Endothelial cell of umbilical vein (primary cell): ENCODE measurements around the gene NCLN. TPM values are rescaled to one million over a fixed set of nuclear protein-coding genes. Genes with fewer than 3 reads are reported as not detected.

ENCODE experiments used
- BruUV-seq: library from RNA; stranded (reverse); fragments of 400-500 nt; replicated peaks from 2 replicates; lab custom pipeline; 2021; lab: Mats Ljungman, UMichigan
- CTCF ChIA-PET: fragments of 300-600, 350-600 bp; sonication (Branson Sonifier 250); formaldehyde crosslinking; loops from one replicate; lab custom pipeline; 2021; ENCODE audit warnings: antibody characterized with exemption, inconsistent platforms; lab: Charles Lee
- POLR2A ChIA-PET: fragments of 300-600, 350-600 bp; sonication (Branson Sonifier 250); formaldehyde crosslinking; loops from one replicate; lab custom pipeline; 2021; ENCODE audit warnings: antibody characterized with exemption, inconsistent platforms; lab: Charles Lee
- DNase-seq: peaks from one replicate; pipeline ENCODE4 v3.0.0-alpha.2; 2011; ENCODE audit warnings: low read depth, low spot score
- FAIRE-seq: peaks from 2 replicates; lab custom pipeline; 2011; peaks lifted over from hg19 to GRCh38; lab: Jason Lieb, UNC
- H2AFZ ChIP-seq: 2 replicates; pipeline ENCODE4 v1.6.0; 2012; ENCODE audit warnings: low read depth, low read length, control low read depth, inconsistent platforms
- H3K27ac ChIP-seq: 2 replicates; pipeline ENCODE4 v1.5.1; 2011; ENCODE audit warnings: low read depth, mild to moderate bottlenecking, control low read depth, low read length, moderate library complexity; ENCODE audit not compliant: insufficient read depth
- H3K27me3 ChIP-seq, 2 experiments: 2 replicates each; pipeline versions ENCODE4 v1.6.0 to v1.6.1; 2011; ENCODE audit warnings: low read length in 2 of 2, mixed read lengths in 1 of 2; ENCODE audit not compliant: control insufficient read depth in 2 of 2, insufficient read depth in 2 of 2
- H3K36me3 ChIP-seq, 2 experiments: 2 replicates in 1 of 2; 3 replicates in 1 of 2; pipeline ENCODE4 v1.5.1; 2011; ENCODE audit warnings: low read length in 2 of 2, mild to moderate bottlenecking in 1 of 2, moderate library complexity in 1 of 2; ENCODE audit not compliant: control insufficient read depth in 2 of 2, insufficient read depth in 2 of 2; ENCODE audit errors: extremely low read depth in 1 of 2
- H3K4me1 ChIP-seq: 3 replicates; pipeline ENCODE4 v1.5.1; 2011; ENCODE audit warnings: mild to moderate bottlenecking, low read length; ENCODE audit not compliant: control insufficient read depth, insufficient read depth; ENCODE audit errors: extremely low read depth
- H3K4me2 ChIP-seq: 2 replicates; pipeline ENCODE4 v1.6.1; 2011; ENCODE audit warnings: low read length, control low read depth, mixed read lengths; ENCODE audit not compliant: insufficient read depth
- H3K4me3 ChIP-seq, 3 experiments: fragments of 200-600 bp in 1 of 3; sonication (generic), shearing (Covaris generic) in 1 of 3; replicated peaks in 1 of 3; 2 replicates each; pipeline ENCODE4 v1.5.1; 2011 to 2016; ENCODE audit warnings: control low read depth in 3 of 3, low read length in 3 of 3, mild to moderate bottlenecking in 2 of 3, inconsistent platforms in 1 of 3, low read depth in 1 of 3, moderate library complexity in 1 of 3; ENCODE audit not compliant: insufficient read depth in 1 of 3
- H3K79me2 ChIP-seq: 2 replicates; pipeline ENCODE4 v1.6.0; 2012; ENCODE audit warnings: low read length, inconsistent platforms; ENCODE audit not compliant: control insufficient read depth, insufficient read depth
- H3K9ac ChIP-seq: replicated peaks from 2 replicates; pipeline ENCODE3; 2011; ENCODE audit warnings: low read length, control low read depth; ENCODE audit not compliant: insufficient read depth; ENCODE audit errors: extremely low read depth
- H3K9me1 ChIP-seq: replicated peaks from 3 replicates; pipeline ENCODE4 v1.6.0; 2011; ENCODE audit warnings: mild to moderate bottlenecking, low read length; ENCODE audit not compliant: control insufficient read depth, insufficient read depth; ENCODE audit errors: extremely low read depth
- H3K9me3 ChIP-seq: replicated peaks from 2 replicates; pipeline ENCODE4 v1.5.1; 2012; ENCODE audit warnings: low read length, inconsistent platforms; ENCODE audit not compliant: control insufficient read depth, insufficient read depth
- H4K20me1 ChIP-seq: replicated peaks from 2 replicates; pipeline ENCODE3; 2011; ENCODE audit warnings: mild to moderate bottlenecking, low read length; ENCODE audit not compliant: control insufficient read depth, insufficient read depth; ENCODE audit errors: extremely low read depth
- FOS ChIP-seq: IDR thresholded peaks from 2 replicates; pipeline ENCODE4 v1.6.1; 2011; ENCODE audit warnings: mild to moderate bottlenecking, low read length, moderate library complexity, borderline replicate concordance; ENCODE audit not compliant: insufficient read depth
- POLR2AphosphoS5 ChIP-seq: IDR thresholded peaks from 2 replicates; pipeline ENCODE4 v1.6.1; 2012; ENCODE audit warnings: low read depth, mild to moderate bottlenecking, control low read depth, low read length, moderate library complexity; ENCODE audit not compliant: insufficient read depth
- dilution Hi-C: fragments of 300-500 bp; cut with MboI; formaldehyde crosslinking; loops from one replicate; pipeline ENCODE4 v1.15.0; 2019; ENCODE audit warnings: low sequenced_read_pairs; ENCODE audit not compliant: extremely low pct_ligation_motif_present
- intact Hi-C: fragments of 100-400 bp; cut with micrococcal nuclease; formaldehyde crosslinking; loops from one replicate; pipeline ENCODE4 v1.10.0; 2022
- polyA plus RNA-seq, 4 experiments: library from polyadenylated mRNA; depleted of rRNA in 3 of 4; stranded (reverse) in 3 of 4; unstranded in 1 of 4; fragments of >200 nt; gene quantifications; 2 replicates each; pipeline versions ENCODE4 v1.2.1 to v1.2.3, GENCODE V29; 2011 to 2012; ENCODE audit warnings: missing spikeins in 1 of 4
- total RNA-seq: library from RNA; stranded (reverse); gene quantifications from 2 replicates; pipeline ENCODE4 v1.2.3, GENCODE V29; 2021
- TF ChIP-seq, protein P1 (sequence below), 2 donors: IDR thresholded peaks; 1 replicate in 1 of 2; 2 replicates in 1 of 2; pipeline ENCODE4 v1.5.1; 2011; ENCODE audit warnings: low read length in 2 of 2, mild to moderate bottlenecking in 2 of 2, moderate library complexity in 2 of 2, control low read depth in 1 of 2, inconsistent platforms in 1 of 2, low read depth in 1 of 2; ENCODE audit not compliant: insufficient read depth in 1 of 2; ENCODE audit errors: extremely low read depth in 1 of 2

Gene NCLN
- total and polyA plus RNA-seq, 2 donors (not counting 3 experiments of a cell fraction or from before 2014, with no cell fraction given) = 97.2 to 102 TPM

DNA sequence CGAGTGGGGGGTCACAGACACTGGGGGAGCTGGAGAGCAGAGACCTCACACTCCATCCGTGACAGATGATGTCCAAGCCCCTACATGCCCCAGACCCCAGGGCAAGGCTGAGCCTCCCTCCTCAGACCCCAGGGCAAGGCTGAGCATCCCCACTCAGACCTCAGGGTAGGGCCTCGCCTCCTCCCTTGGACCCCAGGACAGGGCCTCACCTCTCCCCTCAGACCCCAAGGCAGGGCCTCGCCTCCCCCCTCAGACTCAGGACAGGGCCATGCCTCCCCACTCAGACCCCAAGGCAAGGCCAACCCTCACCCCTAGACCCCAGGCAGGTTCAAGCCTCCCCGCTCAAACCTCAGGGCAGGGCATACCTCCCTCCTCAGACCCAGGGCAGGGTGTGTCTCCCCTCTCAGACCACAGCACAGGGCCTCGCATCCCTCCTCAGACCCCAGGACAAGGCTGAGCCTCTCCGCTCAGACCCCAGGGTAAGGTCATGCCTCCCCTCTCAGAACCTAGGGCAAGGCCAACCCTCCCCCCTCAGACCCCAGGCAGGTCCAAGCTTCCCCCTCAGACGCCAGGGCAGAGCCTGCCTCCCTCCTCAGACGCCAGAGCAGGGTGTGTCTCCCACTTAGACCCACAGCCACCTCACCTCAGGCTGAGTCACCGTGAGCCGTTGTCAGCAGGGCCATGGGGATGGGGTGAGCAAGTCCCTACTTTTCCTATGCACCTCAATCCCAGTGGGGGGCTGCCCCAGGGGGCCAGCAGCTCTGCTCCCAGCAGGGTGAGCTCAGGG, 8.8 kb upstream of the NCLN start:
- no peaks in the 10 kb centered on the region for H3K36me3 ChIP-seq
- dilution Hi-C loops = no loop called here
- H3K27ac ChIP-seq = no peak overlapping the region
- no TSS peak for BruUV-seq
- H3K4me1 ChIP-seq = peaks cover 6% of the 10 kb centered on the region
- no peak overlapping the region for H2AFZ ChIP-seq
- no peak overlapping the region for H3K4me2 ChIP-seq
- POLR2A ChIA-PET = no interaction called here
- DNase-seq (no peak), FAIRE-seq (no peak)
- CTCF ChIA-PET = interaction anchor here (1.3 kb wide), 1 partner anchor 47 kb away, joined by 3 read pairs; no protein-coding TSS in a partner anchor
- H3K79me2 ChIP-seq = no peaks in the 10 kb centered on the region
- TF ChIP-seq, protein P1, sequence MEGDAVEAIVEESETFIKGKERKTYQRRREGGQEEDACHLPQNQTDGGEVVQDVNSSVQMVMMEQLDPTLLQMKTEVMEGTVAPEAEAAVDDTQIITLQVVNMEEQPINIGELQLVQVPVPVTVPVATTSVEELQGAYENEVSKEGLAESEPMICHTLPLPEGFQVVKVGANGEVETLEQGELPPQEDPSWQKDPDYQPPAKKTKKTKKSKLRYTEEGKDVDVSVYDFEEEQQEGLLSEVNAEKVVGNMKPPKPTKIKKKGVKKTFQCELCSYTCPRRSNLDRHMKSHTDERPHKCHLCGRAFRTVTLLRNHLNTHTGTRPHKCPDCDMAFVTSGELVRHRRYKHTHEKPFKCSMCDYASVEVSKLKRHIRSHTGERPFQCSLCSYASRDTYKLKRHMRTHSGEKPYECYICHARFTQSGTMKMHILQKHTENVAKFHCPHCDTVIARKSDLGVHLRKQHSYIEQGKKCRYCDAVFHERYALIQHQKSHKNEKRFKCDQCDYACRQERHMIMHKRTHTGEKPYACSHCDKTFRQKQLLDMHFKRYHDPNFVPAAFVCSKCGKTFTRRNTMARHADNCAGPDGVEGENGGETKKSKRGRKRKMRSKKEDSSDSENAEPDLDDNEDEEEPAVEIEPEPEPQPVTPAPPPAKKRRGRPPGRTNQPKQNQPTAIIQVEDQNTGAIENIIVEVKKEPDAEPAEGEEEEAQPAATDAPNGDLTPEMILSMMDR (IDR thresholded peaks at IDR 0.05; ENCODE audit: extremely low read depth in 1 of 2, insufficient read depth in 1 of 2, low read depth in 1 of 2, low read length in 2 of 2) = no peak
- H3K9ac ChIP-seq = no peak overlapping the region
- intact Hi-C loops = no loop called here
- H3K9me1 ChIP-seq = no peaks in the 10 kb centered on the region
- H3K4me3 ChIP-seq = no peak overlapping the region
- H4K20me1 ChIP-seq = no peaks in the 10 kb centered on the region
- no peaks in the 10 kb centered on the region for H3K9me3 ChIP-seq
- no peaks in the 10 kb centered on the region for H3K27me3 ChIP-seq

GRCh38 chr19:3178377-3178972, 7.3 kb upstream of the NCLN start, which contains the start of gene S1PR4:
Gene S1PR4 (plus strand): TSS chr19:3178769. CDS start chr19:3178793, 24 bp downstream.
- CTCF ChIA-PET = interaction anchor here (1.3 kb wide), 1 partner anchor 49 kb away, joined by 4 read pairs; no protein-coding TSS in a partner anchor
- H3K9me1 ChIP-seq = no peaks in the 10 kb centered on the region
- BruUV-seq = no TSS peak
- H2AFZ ChIP-seq = peak within 1 kb of the TSS; percentile 54
- no peak within 1 kb of the TSS for H3K4me2 ChIP-seq
- no peak within 1 kb of the TSS for H3K9ac ChIP-seq
- no peak for FAIRE-seq
- H4K20me1 ChIP-seq = no peaks in the 10 kb centered on the region
- peak; percentile 29 for TF ChIP-seq POLR2AphosphoS5
- no peak for TF ChIP-seq FOS
- dilution Hi-C loops (no loop called here), intact Hi-C loops (no loop called here)
- no peaks in the 10 kb centered on the region for H3K27me3 ChIP-seq
- H3K4me3 ChIP-seq = no peak within 1 kb of the TSS
- DNase-seq = peak; percentile 35
- no peaks in the 10 kb centered on the region for H3K9me3 ChIP-seq
- POLR2A ChIA-PET = no interaction called here
- H3K79me2 ChIP-seq = no peaks in the 10 kb centered on the region
- H3K4me1 ChIP-seq = peaks cover 6% of the 10 kb centered on the region
- no peaks in the 10 kb centered on the region for H3K36me3 ChIP-seq
- H3K27ac ChIP-seq = no peak within 1 kb of the TSS
